DMS53 treated with DMSO at 0.1 percent for 48 hours (cell line): ENCODE measurements around the gene SPI1.
"Not testable (repeated sequence)": the region's sequence is repeated elsewhere in the genome, so short reads cannot be mapped to it uniquely, and the experiment has no call there.

Experiments used
- DNase-seq: peaks from one replicate; lab custom pipeline; 2025; ENCODE audit not compliant: unreplicated experiment; lab: John Stamatoyannopoulos, UW

The SPI1 gene

DNA sequence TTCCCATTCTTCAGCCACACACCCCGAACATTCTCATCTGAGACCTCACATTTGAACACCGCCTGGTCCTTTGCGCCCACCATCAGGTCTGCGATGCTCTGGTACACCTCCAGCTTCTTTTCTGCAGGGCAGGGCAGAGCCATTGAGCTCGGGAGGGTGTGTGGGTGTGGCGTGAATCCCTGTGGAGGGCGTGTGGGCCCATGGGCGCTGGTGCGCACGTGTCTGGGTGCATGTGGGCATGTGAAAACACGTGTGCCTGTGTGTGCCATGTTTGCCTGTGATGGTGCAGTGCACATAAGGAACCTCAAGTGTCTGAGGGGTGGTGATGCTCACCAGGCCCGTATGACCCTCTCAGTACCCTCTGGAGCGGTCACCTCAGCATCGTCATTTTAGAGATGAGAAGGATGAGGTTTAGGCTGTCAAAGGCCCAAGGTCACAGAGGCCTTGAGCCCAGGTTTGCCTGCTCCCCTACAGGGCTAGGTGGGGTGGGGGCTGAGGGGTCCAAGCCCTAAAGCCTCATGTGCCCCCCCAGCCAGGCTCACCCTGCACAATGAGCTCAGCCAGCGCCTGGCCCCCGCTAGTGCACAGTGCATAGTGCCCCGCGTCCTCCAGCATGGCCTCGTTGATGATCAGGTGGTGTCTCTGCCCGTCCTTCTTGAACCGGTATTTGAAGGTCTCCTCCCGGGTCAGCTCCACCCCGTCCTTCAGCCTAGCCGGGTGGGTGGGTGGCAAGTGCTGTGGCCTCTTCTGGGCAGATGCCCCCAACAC, 36.1 kb downstream of the SPI1 start:
- DNase-seq, result no peak

GRCh38 chr11:47340980-47341775, 37.2 kb downstream of the SPI1 start:
- no peak for DNase-seq

GRCh38 chr11:47340010-47340409, 38.3 kb downstream of the SPI1 start:
- no peak for DNase-seq

- no peak for DNase-seq
Observed at GRCh38 chr11:47338396-47339241, 39.7 kb downstream of the SPI1 start.

- peak; percentile 15 for DNase-seq
Observed at GRCh38 chr11:47337229-47337924, 41.0 kb downstream of the SPI1 start.

- DNase-seq, result no peak
Observed at GRCh38 chr11:47336595-47336994, 41.8 kb downstream of the SPI1 start.

GRCh38 chr11:47335733-47336132, 42.6 kb downstream of the SPI1 start:
- DNase-seq, result no peak

DNA sequence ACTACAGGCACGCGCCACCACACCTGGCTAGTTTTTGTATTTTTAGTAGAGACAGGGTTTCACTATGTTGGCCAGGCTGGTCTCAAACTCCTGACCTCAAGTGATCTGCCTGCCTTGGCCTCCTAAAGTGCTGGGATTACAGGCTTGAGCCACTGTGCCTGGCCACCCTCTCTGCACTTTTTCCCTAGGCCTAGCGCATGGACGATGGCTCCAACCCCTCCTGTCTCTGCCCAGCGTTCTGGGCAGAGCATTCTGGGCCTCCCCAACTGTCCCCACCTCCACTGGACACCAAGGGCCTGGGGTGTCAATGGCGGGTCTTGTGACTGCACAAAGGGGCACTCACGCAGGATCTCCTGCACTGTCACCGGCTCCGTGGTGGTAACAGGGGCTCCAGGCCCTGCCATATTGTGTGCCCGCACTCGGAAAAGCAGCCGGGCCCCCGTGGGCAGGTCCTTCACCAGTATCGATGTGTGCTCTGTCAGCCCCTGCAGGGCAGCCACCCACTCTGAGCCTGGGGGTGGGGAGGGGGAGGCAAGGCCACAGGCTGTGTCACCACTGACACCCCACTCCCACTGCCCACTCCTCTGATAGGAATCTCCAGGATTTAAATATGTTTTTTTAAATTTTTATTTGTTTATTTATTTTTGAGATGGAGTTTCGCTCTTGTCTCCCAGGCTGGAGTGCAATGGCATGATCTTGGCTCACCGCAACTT, 43.5 kb downstream of the SPI1 start:
- DNase-seq, result not testable (repeated sequence)

- no peak for DNase-seq
Observed at GRCh38 chr11:47333886-47334443, 44.4 kb downstream of the SPI1 start.

GRCh38 chr11:47333526-47333845, 44.9 kb downstream of the SPI1 start:
- DNase-seq, result no peak

GRCh38 chr11:47332791-47333525, 45.4 kb downstream of the SPI1 start:
- no peak for DNase-seq

- DNase-seq, result no peak
Observed at GRCh38 chr11:47332303-47332711, 46.0 kb downstream of the SPI1 start.

- DNase-seq, result no peak
Observed at GRCh38 chr11:47331454-47332302, 46.7 kb downstream of the SPI1 start.

DNA sequence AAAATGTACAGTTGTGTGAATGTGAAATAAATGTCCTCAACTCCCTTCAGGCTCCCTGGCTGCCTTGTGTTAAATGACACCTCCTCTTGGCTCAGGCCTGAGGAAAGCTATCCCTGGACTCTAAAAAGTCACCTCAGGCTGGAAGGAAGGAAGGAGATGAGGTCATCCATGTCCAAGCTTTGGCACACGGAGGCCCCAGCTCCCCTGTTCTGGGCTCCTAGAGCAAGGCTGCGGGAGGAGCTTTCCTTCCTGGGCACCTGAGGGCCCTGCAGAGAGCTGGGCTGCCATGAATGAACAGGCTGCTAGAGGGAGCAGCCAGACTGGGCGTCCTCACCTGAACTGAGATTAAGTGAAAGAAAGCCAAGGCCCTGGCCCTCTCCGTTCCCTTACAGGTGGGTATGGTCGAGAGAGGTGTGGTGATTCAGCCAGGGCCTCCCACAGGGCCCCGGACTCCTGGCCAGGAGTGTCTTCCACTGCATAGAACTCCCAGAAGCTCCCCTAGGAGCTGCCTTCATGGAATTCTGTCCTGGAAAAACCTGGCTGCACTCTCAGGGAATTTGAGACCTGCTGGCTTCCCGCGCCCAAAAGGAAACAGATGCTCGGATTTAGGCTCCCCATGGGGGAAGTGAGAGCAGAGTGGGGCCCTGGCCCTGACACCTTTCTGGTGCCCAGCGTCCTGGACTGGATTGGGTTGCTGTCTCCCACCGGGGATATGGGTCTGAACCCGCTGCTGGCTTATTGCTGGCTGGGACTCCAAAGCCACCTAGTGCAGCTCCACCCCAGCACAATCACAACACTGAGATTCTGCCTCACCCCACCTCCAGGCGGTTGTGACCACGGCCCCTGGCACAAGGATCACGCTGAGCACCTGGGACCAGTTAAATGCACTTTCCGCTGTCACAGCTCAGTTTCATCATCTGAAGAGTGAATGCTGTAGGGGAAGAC, 48.1 kb downstream of the SPI1 start:
- DNase-seq, result no peak

GRCh38 chr11:47329431-47329986, 48.8 kb downstream of the SPI1 start:
- no peak for DNase-seq

- DNase-seq, result no peak
Observed at GRCh38 chr11:47328449-47329390, 49.6 kb downstream of the SPI1 start.
